Tibial nerve (tissue), 4 donors: ENCODE data around the gene TPRX1. TPM values are rescaled to one million over a fixed set of nuclear protein-coding genes. Genes with fewer than 3 reads are reported as not detected.
"Not testable (repeated sequence)": the region's sequence is repeated elsewhere in the genome, so short reads cannot be mapped to it uniquely, and the experiment has no call there.

Experiments
- DNase-seq, 2 donors: peaks; one replicate each; pipeline ENCODE4 v3.0.0-alpha.2; 2019; ENCODE audit warnings: low spot score in 2 of 2
- H3K27ac ChIP-seq, 4 donors: fragments of 200-600 bp; sonication (generic) in 3 of 4; one replicate each; pipeline ENCODE4 v1.5.1; 2017 to 2019; ENCODE audit warnings: mild to moderate bottlenecking in 1 of 4
- H3K27me3 ChIP-seq, 2 donors: fragments of 200-600 bp; sonication (generic) in 1 of 2; one replicate each; pipeline versions ENCODE4 v1.5.1 to v1.6.0; 2017 to 2019
- H3K36me3 ChIP-seq, 3 donors: fragments of 200-600 bp; sonication (generic); one replicate each; pipeline ENCODE4 v1.5.1; 2018 to 2019
- H3K4me1 ChIP-seq, 4 donors: fragments of 200-600 bp; sonication (generic) in 3 of 4; one replicate each; pipeline ENCODE4 v1.5.1; 2017 to 2019
- H3K4me3 ChIP-seq, 4 donors: fragments of 200-600 bp; sonication (generic) in 3 of 4; one replicate each; pipeline ENCODE4 v1.5.1; 2017 to 2019; ENCODE audit warnings: mild to moderate bottlenecking in 1 of 4, moderate library complexity in 1 of 4
- H3K9me3 ChIP-seq, 4 donors: fragments of 200-600 bp; sonication (generic) in 3 of 4; one replicate each; pipeline ENCODE4 v1.5.1; 2017 to 2019
- CTCF ChIP-seq, 5 experiments: fragments of 200-600 bp in 3 of 5; fragments of 450-650 bp in 2 of 5; sonication (generic) in 3 of 5; IDR thresholded peaks; one replicate each; pipeline ENCODE4 v1.5.1; 2016 to 2019; ENCODE audit warnings: antibody characterized with exemption in 5 of 5, mild to moderate bottlenecking in 3 of 5, moderate library complexity in 2 of 5
- EP300 ChIP-seq, 2 donors: sonication (generic); formaldehyde crosslinking; IDR thresholded peaks; one replicate each; pipeline ENCODE4 v1.6.1; 2017; ENCODE audit warnings: antibody characterized with exemption in 2 of 2, mild to moderate bottlenecking in 1 of 2
- POLR2A ChIP-seq, 2 donors: fragments of 450-650 bp; IDR thresholded peaks; one replicate each; pipeline ENCODE4 v1.6.1; 2017; ENCODE audit warnings: antibody characterized with exemption in 2 of 2, mild to moderate bottlenecking in 2 of 2, moderate library complexity in 2 of 2
- WGBS, 2 donors: methylation state at CpG; one replicate each; pipeline ENCODE4 v1.1.5; 2018; 5-methylcytosine and 5-hydroxymethylcytosine counted together
- total RNA-seq, 4 donors: library from RNA; depleted of rRNA; stranded (reverse); fragments of >200 nt; gene quantifications; one replicate each; pipeline ENCODE4 v1.1.0, GENCODE V29; 2016

The TPRX1 gene
- total RNA-seq, 4 donors from 2014 or later = not detected

GRCh38 chr19:47794526-47794925, 9.8 kb downstream of the TPRX1 start:
- Histone ChIP-seq H3K27me3 (no peaks in the 10 kb centered on the region), H3K36me3 (no peaks in the 10 kb centered on the region), H3K9me3 (no peaks in the 10 kb centered on the region), H3K27ac (no peak overlapping the region), H3K4me3 (no peak overlapping the region), H3K4me1 (peaks cover 0 to 6% (median 0%) of the 10 kb centered on the region in 4 donors)
- DNase-seq = no peak
- TF ChIP-seq EP300 (IDR thresholded peaks at IDR 0.05) = no peak
- TF ChIP-seq CTCF (IDR thresholded peaks at IDR 0.05) = no peak
- TF ChIP-seq POLR2A (IDR thresholded peaks at IDR 0.05) = no peak
- 84 to 86% methylated on average over 18 of the region's 18 CpGs for WGBS, 2 donors

GRCh38 chr19:47792616-47793015, 11.7 kb downstream of the TPRX1 start:
- Histone ChIP-seq H3K4me1 (peaks cover 0 to 15% (median 0%) of the 10 kb centered on the region in 4 donors), H3K36me3 (no peaks in the 10 kb centered on the region), H3K27me3 (no peaks in the 10 kb centered on the region), H3K4me3 (no peak overlapping the region), H3K9me3 (no peaks in the 10 kb centered on the region), H3K27ac (no peak overlapping the region)
- DNase-seq = no peak
- TF ChIP-seq CTCF (IDR thresholded peaks at IDR 0.05) (no peak), EP300 (IDR thresholded peaks at IDR 0.05) (no peak), POLR2A (IDR thresholded peaks at IDR 0.05) (no peak)
- WGBS, 2 donors = 98 to 100% methylated on average over 1 of the region's 1 CpG

- TF ChIP-seq EP300 (IDR thresholded peaks at IDR 0.05) = no peak
- TF ChIP-seq CTCF (IDR thresholded peaks at IDR 0.05) = peak; percentile 73 to 93 (median 80)
- TF ChIP-seq POLR2A (IDR thresholded peaks at IDR 0.05) = no peak
- H3K9me3 ChIP-seq = no peaks in the 10 kb centered on the region
- peaks cover 0 to 15% (median 0%) of the 10 kb centered on the region in 4 donors for H3K4me1 ChIP-seq
- DNase-seq = peak; percentile 72 to 87
- no peak overlapping the region for H3K4me3 ChIP-seq
- WGBS, 2 donors = 12% methylated on average over 10 of the region's 10 CpGs
- peaks cover 0 to 20% (median 6%) of the 10 kb centered on the region in 3 donors for H3K36me3 ChIP-seq
- H3K27ac ChIP-seq = peak overlapping the region in 1 of 4 donors; percentile 16
- H3K27me3 ChIP-seq = no peaks in the 10 kb centered on the region
Measured at GRCh38 chr19:47790398-47790814, 13.9 kb downstream of the TPRX1 start.

GRCh38 chr19:47789811-47790210, 14.5 kb downstream of the TPRX1 start:
- Histone ChIP-seq H3K4me1 (peaks cover 0 to 15% (median 0%) of the 10 kb centered on the region in 4 donors), H3K36me3 (peaks cover 0 to 26% (median 6%) of the 10 kb centered on the region in 3 donors)
- H3K4me3 ChIP-seq, DNase-seq, H3K9me3 ChIP-seq, H3K27ac ChIP-seq, H3K27me3 ChIP-seq: not testable (repeated sequence)
- WGBS, 2 donors = 93 to 94% methylated on average over 13 of the region's 13 CpGs

- H3K27me3 ChIP-seq, DNase-seq, H3K4me3 ChIP-seq, H3K9me3 ChIP-seq: not testable (repeated sequence)
- Histone ChIP-seq H3K4me1 (peaks cover 0 to 28% (median 7%) of the 10 kb centered on the region in 4 donors), H3K27ac (peak overlapping the region in 1 of 4 donors; percentile 34), H3K36me3 (peaks cover 0 to 51% (median 13%) of the 10 kb centered on the region in 3 donors)
- whole genome bisulfite sequencing, 2 donors = 79 to 84% methylated on average over 9 to 10 of the region's 10 CpGs
Measured at GRCh38 chr19:47787307-47787706, 17.0 kb downstream of the TPRX1 start.

GRCh38 chr19:47786566-47786965, 17.8 kb downstream of the TPRX1 start:
- Histone ChIP-seq H3K27ac (no peak overlapping the region), H3K4me3 (no peak overlapping the region), H3K9me3 (no peaks in the 10 kb centered on the region), H3K4me1 (peaks cover 0 to 36% (median 12%) of the 10 kb centered on the region in 4 donors), H3K27me3 (no peaks in the 10 kb centered on the region), H3K36me3 (peaks cover 0 to 56% (median 13%) of the 10 kb centered on the region in 3 donors)
- DNase-seq = no peak
- 93% methylated on average over 7 of the region's 7 CpGs for WGBS, 2 donors
- TF ChIP-seq POLR2A (IDR thresholded peaks at IDR 0.05) (no peak), EP300 (IDR thresholded peaks at IDR 0.05) (no peak)
